ENCODE measurements around the gene SS18L1.

DNA sequence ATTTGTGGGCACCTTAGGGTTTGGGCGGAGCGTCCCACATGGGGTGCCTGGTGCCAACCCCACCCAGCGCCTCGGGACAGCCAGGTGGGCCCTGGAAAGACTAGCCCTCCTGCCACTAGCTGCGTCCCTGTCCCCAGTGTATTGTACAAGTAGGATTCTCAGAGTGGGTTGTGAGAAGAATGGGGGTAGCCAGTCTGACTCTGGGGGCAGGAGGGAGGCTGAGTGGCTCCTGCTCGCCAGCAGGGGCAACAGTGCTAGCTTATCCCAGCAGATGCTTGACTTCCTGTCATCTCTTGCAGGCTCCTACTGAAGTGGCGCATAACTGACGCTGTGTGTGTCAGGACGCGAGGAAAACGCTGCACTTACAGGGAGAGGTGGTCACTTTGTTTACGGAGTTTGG lies 9.7 kb upstream of the SS18L1 start:
- TF ChIP-seq CTCF (conservative IDR thresholded peaks at IDR 0.05 in 1 of 2, IDR thresholded peaks at IDR 0.05 in 1 of 2; ENCODE audit: extremely low read depth in 1 of 2, insufficient read depth in 1 of 2, low read depth in 1 of 2, low read length in 2 of 2): no peak
- no peak for TF ChIP-seq EZH2 (IDR thresholded peaks at IDR 0.05; ENCODE audit: borderline replicate concordance, low read length)

Measured in mammary epithelial cell (primary cell).